ENCODE results near the gene TRIM25.

The TRIM25 gene

DNA sequence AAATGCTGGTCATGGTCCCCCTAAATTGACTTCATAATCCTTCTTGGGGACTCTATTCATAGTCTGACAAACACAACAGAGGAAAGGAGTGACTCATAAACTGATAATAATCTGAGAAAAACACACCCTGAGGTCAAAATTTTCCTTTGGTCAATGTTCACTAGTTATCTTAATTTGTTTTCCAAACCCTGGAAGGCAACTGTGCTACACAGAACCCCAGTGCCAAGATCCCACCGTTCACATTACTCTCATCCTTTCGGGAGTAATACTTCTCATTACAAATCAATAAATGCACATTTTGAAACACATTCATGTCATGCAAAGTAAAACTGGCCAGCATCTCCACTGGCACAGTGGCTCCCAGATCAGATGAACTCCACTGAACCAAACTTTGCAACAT lies 23.8 kb upstream of the TRIM25 start:
- Histone ChIP-seq H2BK15ac (replicated peaks; ENCODE audit: low read depth) (no peak overlapping the region), H3K27me3 (ENCODE audit: insufficient read depth, low read length, poor library complexity) (no peaks in the 10 kb centered on the region), H3K18ac (ENCODE audit: low read length) (no peak overlapping the region), H4K5ac (ENCODE audit: low read length) (no peak overlapping the region), H3K23ac (ENCODE audit: low read length) (no peak overlapping the region), H3K4me2 (ENCODE audit: low read length) (no peak overlapping the region), H2BK5ac (ENCODE audit: low read length) (no peak overlapping the region), H3K4me3 (ENCODE audit: low read length) (no peak overlapping the region), H3K4me1 (ENCODE audit: control insufficient read depth, low read depth, low read length) (no peaks in the 10 kb centered on the region), H3K36me3 (ENCODE audit: control insufficient read depth, insufficient read depth, low read length) (peaks cover 2% of the 10 kb centered on the region), H3K79me2 (ENCODE audit: control insufficient read depth, insufficient read depth, low read length) (no peaks in the 10 kb centered on the region), H3K27ac (ENCODE audit: low read depth, low read length) (no peak overlapping the region), H2AK5ac (ENCODE audit: low read length) (no peak overlapping the region), H3K79me1 (ENCODE audit: low read length) (no peaks in the 10 kb centered on the region), H4K8ac (ENCODE audit: low read depth, low read length) (no peak overlapping the region), H3K56ac (ENCODE audit: low read length) (no peak overlapping the region), H3K4ac (ENCODE audit: low read depth, low read length) (no peak overlapping the region), H3K9ac (ENCODE audit: low read length) (no peak overlapping the region), H2BK120ac (ENCODE audit: low read depth, low read length) (no peak overlapping the region)
- WGBS (ENCODE audit: extremely low coverage, insufficient coverage, low lambda C conversion rate), result no CpG with 5 or more reads among the region's 2 CpGs
- DNase-seq, result no peak

DNA sequence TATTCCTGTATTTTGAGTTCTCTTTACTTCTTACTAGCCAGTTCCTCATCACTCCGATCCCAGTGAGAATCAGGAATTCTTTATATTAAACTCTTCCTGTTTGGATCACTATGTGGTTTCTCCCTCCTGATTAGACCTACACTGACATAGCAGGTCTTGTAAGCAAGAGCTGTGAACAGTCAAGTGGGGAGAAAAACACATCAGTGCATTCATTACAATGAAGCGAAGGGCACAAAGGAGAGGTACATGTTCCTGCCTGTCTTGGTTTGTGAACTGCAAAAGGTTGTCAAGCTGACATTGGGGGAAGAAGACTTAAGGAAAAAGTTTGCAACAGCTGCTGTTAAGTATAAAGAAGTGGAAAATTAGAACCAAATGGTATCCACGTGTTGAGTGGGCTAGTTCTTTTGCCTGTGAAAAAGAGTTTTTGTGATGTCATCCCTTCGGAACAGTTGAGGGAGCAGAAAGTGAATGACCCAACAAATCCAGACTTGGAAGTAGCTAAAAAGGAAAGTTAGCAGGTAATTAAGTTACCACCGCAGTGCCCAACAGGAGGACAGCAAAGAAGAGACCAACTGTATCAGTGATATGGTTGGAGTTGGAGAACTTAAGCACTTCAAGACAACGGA lies 23.0 kb upstream of the TRIM25 start:
- H3K27ac ChIP-seq (ENCODE audit: low read depth, low read length), result no peak overlapping the region
- no peak for DNase-seq
- no peak overlapping the region for H4K5ac ChIP-seq (ENCODE audit: low read length)
- peaks cover 2% of the 10 kb centered on the region for H3K36me3 ChIP-seq (ENCODE audit: control insufficient read depth, insufficient read depth, low read length)
- no peak overlapping the region for H3K9ac ChIP-seq (ENCODE audit: low read length)
- H3K79me2 ChIP-seq (ENCODE audit: control insufficient read depth, insufficient read depth, low read length), result no peaks in the 10 kb centered on the region
- no peaks in the 10 kb centered on the region for H3K79me1 ChIP-seq (ENCODE audit: low read length)
- WGBS (ENCODE audit: extremely low coverage, insufficient coverage, low lambda C conversion rate), result no CpG with 5 or more reads among the region's 6 CpGs
- H3K27me3 ChIP-seq (ENCODE audit: insufficient read depth, low read length, poor library complexity), result no peaks in the 10 kb centered on the region
- H3K4ac ChIP-seq (ENCODE audit: low read depth, low read length), result no peak overlapping the region
- no peak overlapping the region for H3K56ac ChIP-seq (ENCODE audit: low read length)
- no peak overlapping the region for H3K4me2 ChIP-seq (ENCODE audit: low read length)
- no peak overlapping the region for H2AK5ac ChIP-seq (ENCODE audit: low read length)
- no peak overlapping the region for H3K4me3 ChIP-seq (ENCODE audit: low read length)
- no peak overlapping the region for H2BK5ac ChIP-seq (ENCODE audit: low read length)
- H3K23ac ChIP-seq (ENCODE audit: low read length), result no peak overlapping the region
- H3K4me1 ChIP-seq (ENCODE audit: control insufficient read depth, low read depth, low read length), result no peaks in the 10 kb centered on the region
- no peak overlapping the region for H2BK15ac ChIP-seq (replicated peaks; ENCODE audit: low read depth)
- H2BK120ac ChIP-seq (ENCODE audit: low read depth, low read length), result no peak overlapping the region
- no peak overlapping the region for H4K8ac ChIP-seq (ENCODE audit: low read depth, low read length)
- no peak overlapping the region for H3K18ac ChIP-seq (ENCODE audit: low read length)

DNA sequence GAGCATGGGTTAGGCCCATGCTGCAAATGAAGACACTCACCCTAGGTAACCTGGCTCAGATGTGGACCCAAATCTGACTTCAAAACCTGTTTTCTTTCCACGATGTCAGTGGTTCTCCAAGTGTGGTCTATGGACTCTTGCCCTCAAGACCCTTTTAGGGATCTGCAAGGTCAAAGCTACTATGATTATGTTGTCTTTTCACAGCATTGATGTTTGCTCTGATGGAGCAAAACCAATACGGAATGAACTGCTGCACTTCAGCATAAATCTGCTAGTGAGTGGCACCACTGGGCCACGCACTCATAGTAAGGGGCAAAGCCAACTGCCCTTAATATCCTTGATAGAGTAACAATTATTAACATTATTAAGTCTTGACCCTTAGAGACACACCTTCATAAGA lies 21.6 kb upstream of the TRIM25 start:
- no peak overlapping the region for H3K23ac ChIP-seq (ENCODE audit: low read length)
- WGBS (ENCODE audit: extremely low coverage, insufficient coverage, low lambda C conversion rate), result no CpG with 5 or more reads among the region's 3 CpGs
- peaks cover 2% of the 10 kb centered on the region for H3K36me3 ChIP-seq (ENCODE audit: control insufficient read depth, insufficient read depth, low read length)
- no peaks in the 10 kb centered on the region for H3K79me2 ChIP-seq (ENCODE audit: control insufficient read depth, insufficient read depth, low read length)
- no peaks in the 10 kb centered on the region for H3K4me1 ChIP-seq (ENCODE audit: control insufficient read depth, low read depth, low read length)
- H3K4ac ChIP-seq (ENCODE audit: low read depth, low read length), result no peak overlapping the region
- no peak overlapping the region for H3K4me3 ChIP-seq (ENCODE audit: low read length)
- no peak overlapping the region for H2AK5ac ChIP-seq (ENCODE audit: low read length)
- no peaks in the 10 kb centered on the region for H3K79me1 ChIP-seq (ENCODE audit: low read length)
- no peak overlapping the region for H2BK15ac ChIP-seq (replicated peaks; ENCODE audit: low read depth)
- H4K8ac ChIP-seq (ENCODE audit: low read depth, low read length), result no peak overlapping the region
- no peak overlapping the region for H3K56ac ChIP-seq (ENCODE audit: low read length)
- no peak overlapping the region for H3K9ac ChIP-seq (ENCODE audit: low read length)
- H4K5ac ChIP-seq (ENCODE audit: low read length), result no peak overlapping the region
- H2BK5ac ChIP-seq (ENCODE audit: low read length), result no peak overlapping the region
- no peaks in the 10 kb centered on the region for H3K27me3 ChIP-seq (ENCODE audit: insufficient read depth, low read length, poor library complexity)
- no peak for DNase-seq
- H3K18ac ChIP-seq (ENCODE audit: low read length), result no peak overlapping the region
- no peak overlapping the region for H2BK120ac ChIP-seq (ENCODE audit: low read depth, low read length)
- H3K4me2 ChIP-seq (ENCODE audit: low read length), result no peak overlapping the region
- H3K27ac ChIP-seq (ENCODE audit: low read depth, low read length), result no peak overlapping the region

DNA sequence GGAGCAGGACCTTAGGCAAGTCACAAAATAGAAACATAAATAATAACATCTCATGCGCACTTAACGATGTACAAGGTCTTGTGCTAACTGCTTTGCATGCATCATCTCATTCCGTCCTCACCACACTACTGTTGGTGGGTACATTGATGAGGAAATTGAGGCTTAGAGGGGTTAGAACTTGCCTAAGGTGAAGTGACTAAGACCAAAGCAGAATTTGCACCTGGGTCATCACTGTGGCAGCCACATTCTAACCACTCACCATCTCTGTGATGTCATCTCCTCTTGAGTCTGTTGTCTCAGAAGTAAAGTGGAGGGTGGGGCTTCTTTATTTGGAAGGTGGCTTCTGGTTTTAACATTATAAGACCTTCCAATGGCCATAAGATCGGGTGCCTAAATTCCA lies 20.4 kb upstream of the TRIM25 start:
- no peak for DNase-seq
- Histone ChIP-seq H3K56ac (ENCODE audit: low read length) (no peak overlapping the region), H3K4me2 (ENCODE audit: low read length) (no peak overlapping the region), H3K36me3 (ENCODE audit: control insufficient read depth, insufficient read depth, low read length) (peaks cover 2% of the 10 kb centered on the region), H3K4ac (ENCODE audit: low read depth, low read length) (no peak overlapping the region), H3K27ac (ENCODE audit: low read depth, low read length) (no peak overlapping the region), H3K23ac (ENCODE audit: low read length) (no peak overlapping the region), H3K79me1 (ENCODE audit: low read length) (no peaks in the 10 kb centered on the region), H2BK120ac (ENCODE audit: low read depth, low read length) (no peak overlapping the region), H2BK15ac (replicated peaks; ENCODE audit: low read depth) (no peak overlapping the region), H2BK5ac (ENCODE audit: low read length) (no peak overlapping the region), H4K8ac (ENCODE audit: low read depth, low read length) (no peak overlapping the region), H3K4me3 (ENCODE audit: low read length) (no peak overlapping the region), H3K18ac (ENCODE audit: low read length) (no peak overlapping the region), H3K27me3 (ENCODE audit: insufficient read depth, low read length, poor library complexity) (no peaks in the 10 kb centered on the region), H3K4me1 (ENCODE audit: control insufficient read depth, low read depth, low read length) (no peaks in the 10 kb centered on the region), H4K5ac (ENCODE audit: low read length) (no peak overlapping the region), H2AK5ac (ENCODE audit: low read length) (no peak overlapping the region), H3K9ac (ENCODE audit: low read length) (no peak overlapping the region), H3K79me2 (ENCODE audit: control insufficient read depth, insufficient read depth, low read length) (no peaks in the 10 kb centered on the region)
- WGBS (ENCODE audit: extremely low coverage, insufficient coverage, low lambda C conversion rate), result no CpG with 5 or more reads among the region's 4 CpGs

DNA sequence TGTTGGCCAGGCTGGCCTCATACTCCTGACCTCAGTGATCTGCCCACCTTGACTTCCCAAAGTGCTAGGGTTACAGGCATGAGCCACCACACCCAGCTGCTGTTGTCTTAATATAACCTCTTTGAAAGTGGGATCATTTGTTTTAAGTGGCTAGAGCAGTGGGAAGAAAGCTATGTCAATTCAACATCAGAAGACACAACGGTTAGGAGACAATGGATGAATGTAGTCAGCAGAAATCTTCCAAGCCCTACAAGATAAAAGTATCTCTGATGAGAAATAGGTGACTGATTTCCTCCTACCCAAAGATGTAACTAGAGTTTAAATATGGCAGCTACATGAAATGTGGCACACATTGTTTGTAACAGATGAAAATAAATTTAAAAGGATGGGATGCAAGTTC lies 20.0 kb upstream of the TRIM25 start:
- DNase-seq, result no peak
- Histone ChIP-seq H4K5ac (ENCODE audit: low read length) (no peak overlapping the region), H3K4ac (ENCODE audit: low read depth, low read length) (no peak overlapping the region), H2BK15ac (replicated peaks; ENCODE audit: low read depth) (no peak overlapping the region), H3K27ac (ENCODE audit: low read depth, low read length) (no peak overlapping the region), H3K4me2 (ENCODE audit: low read length) (no peak overlapping the region), H2AK5ac (ENCODE audit: low read length) (no peak overlapping the region), H3K23ac (ENCODE audit: low read length) (no peak overlapping the region), H3K9ac (ENCODE audit: low read length) (no peak overlapping the region), H3K79me1 (ENCODE audit: low read length) (no peaks in the 10 kb centered on the region), H3K36me3 (ENCODE audit: control insufficient read depth, insufficient read depth, low read length) (peaks cover 2% of the 10 kb centered on the region), H2BK120ac (ENCODE audit: low read depth, low read length) (no peak overlapping the region), H2BK5ac (ENCODE audit: low read length) (no peak overlapping the region), H3K18ac (ENCODE audit: low read length) (no peak overlapping the region), H3K56ac (ENCODE audit: low read length) (no peak overlapping the region), H3K4me1 (ENCODE audit: control insufficient read depth, low read depth, low read length) (no peaks in the 10 kb centered on the region), H3K79me2 (ENCODE audit: control insufficient read depth, insufficient read depth, low read length) (no peaks in the 10 kb centered on the region), H4K8ac (ENCODE audit: low read depth, low read length) (no peak overlapping the region), H3K4me3 (ENCODE audit: low read length) (no peak overlapping the region), H3K27me3 (ENCODE audit: insufficient read depth, low read length, poor library complexity) (no peaks in the 10 kb centered on the region)
- no CpG with 5 or more reads among the region's 1 CpG for WGBS (ENCODE audit: extremely low coverage, insufficient coverage, low lambda C conversion rate)

GRCh38 chr17:56933151-56933745 lies 19.4 kb upstream of the TRIM25 start:
- H2BK120ac ChIP-seq (ENCODE audit: low read depth, low read length), result no peak overlapping the region
- peaks cover 2% of the 10 kb centered on the region for H3K36me3 ChIP-seq (ENCODE audit: control insufficient read depth, insufficient read depth, low read length)
- H3K27ac ChIP-seq (ENCODE audit: low read depth, low read length), result no peak overlapping the region
- H3K79me1 ChIP-seq (ENCODE audit: low read length), result no peaks in the 10 kb centered on the region
- no peak for DNase-seq
- no peak overlapping the region for H3K18ac ChIP-seq (ENCODE audit: low read length)
- H3K4me1 ChIP-seq (ENCODE audit: control insufficient read depth, low read depth, low read length), result no peaks in the 10 kb centered on the region
- no peak overlapping the region for H4K5ac ChIP-seq (ENCODE audit: low read length)
- H4K8ac ChIP-seq (ENCODE audit: low read depth, low read length), result no peak overlapping the region
- no peak overlapping the region for H3K9ac ChIP-seq (ENCODE audit: low read length)
- no peak overlapping the region for H3K4ac ChIP-seq (ENCODE audit: low read depth, low read length)
- H3K23ac ChIP-seq (ENCODE audit: low read length), result no peak overlapping the region
- no peak overlapping the region for H2BK5ac ChIP-seq (ENCODE audit: low read length)
- no peaks in the 10 kb centered on the region for H3K79me2 ChIP-seq (ENCODE audit: control insufficient read depth, insufficient read depth, low read length)
- no peak overlapping the region for H3K56ac ChIP-seq (ENCODE audit: low read length)
- H3K4me2 ChIP-seq (ENCODE audit: low read length), result no peak overlapping the region
- H3K27me3 ChIP-seq (ENCODE audit: insufficient read depth, low read length, poor library complexity), result no peaks in the 10 kb centered on the region
- H2AK5ac ChIP-seq (ENCODE audit: low read length), result no peak overlapping the region
- no peak overlapping the region for H3K4me3 ChIP-seq (ENCODE audit: low read length)
- H2BK15ac ChIP-seq (replicated peaks; ENCODE audit: low read depth), result no peak overlapping the region
- WGBS (ENCODE audit: extremely low coverage, insufficient coverage, low lambda C conversion rate), result no CpG with 5 or more reads among the region's 8 CpGs

Measured in mesendoderm (in vitro differentiated cells).